ENCODE data around the gene BCL2L13.
"Not testable (repeated sequence)": the region's sequence is repeated elsewhere in the genome, so short reads cannot be mapped to it uniquely, and the experiment has no call there.

Gene BCL2L13

DNA sequence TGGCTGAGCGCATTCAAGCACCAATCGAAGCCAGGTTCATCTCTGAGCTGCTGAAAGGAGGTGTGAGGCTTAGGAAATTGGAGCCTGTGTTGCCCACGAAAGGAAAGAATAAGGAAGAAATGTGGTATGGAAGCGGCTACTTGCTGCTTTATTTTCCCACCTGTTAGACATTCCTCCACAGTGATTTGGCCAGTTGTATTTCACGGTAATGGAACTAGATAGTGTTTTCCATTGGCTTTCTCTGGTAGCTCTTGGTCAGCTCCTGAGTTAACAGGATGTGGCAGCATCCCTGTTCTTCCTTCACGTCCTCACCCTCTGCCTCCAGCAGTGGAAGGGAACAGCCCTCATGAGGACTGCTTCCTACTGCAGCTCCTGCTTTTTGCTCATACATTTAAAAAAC is 91.0 kb downstream of the BCL2L13 start:
- no peak for DNase-seq

- DNase-seq: no peak
Measured at GRCh38 chr22:17732251-17732854, 93.8 kb downstream of the BCL2L13 start.

DNA sequence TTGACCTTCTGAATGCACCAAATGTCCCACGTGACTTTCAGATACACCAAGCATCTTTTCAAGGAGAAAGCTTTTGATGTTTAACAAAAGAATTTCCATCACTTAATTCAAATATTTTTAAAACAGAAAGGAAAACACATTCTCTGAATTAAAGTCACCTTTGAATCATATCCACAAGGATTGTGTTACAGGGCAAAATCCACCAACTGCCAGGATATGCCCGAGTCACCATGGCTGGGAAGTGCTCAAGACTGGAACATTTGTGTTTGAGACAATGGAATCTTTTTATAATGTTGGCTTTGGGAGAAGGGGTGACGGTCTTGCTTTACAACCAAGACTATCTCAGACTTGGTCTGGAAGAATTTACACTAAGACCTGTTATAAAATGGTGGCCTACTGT is 94.9 kb downstream of the BCL2L13 start:
- no peak for DNase-seq

- DNase-seq: no peak
Measured at GRCh38 chr22:17734187-17734586, 95.6 kb downstream of the BCL2L13 start.

DNA sequence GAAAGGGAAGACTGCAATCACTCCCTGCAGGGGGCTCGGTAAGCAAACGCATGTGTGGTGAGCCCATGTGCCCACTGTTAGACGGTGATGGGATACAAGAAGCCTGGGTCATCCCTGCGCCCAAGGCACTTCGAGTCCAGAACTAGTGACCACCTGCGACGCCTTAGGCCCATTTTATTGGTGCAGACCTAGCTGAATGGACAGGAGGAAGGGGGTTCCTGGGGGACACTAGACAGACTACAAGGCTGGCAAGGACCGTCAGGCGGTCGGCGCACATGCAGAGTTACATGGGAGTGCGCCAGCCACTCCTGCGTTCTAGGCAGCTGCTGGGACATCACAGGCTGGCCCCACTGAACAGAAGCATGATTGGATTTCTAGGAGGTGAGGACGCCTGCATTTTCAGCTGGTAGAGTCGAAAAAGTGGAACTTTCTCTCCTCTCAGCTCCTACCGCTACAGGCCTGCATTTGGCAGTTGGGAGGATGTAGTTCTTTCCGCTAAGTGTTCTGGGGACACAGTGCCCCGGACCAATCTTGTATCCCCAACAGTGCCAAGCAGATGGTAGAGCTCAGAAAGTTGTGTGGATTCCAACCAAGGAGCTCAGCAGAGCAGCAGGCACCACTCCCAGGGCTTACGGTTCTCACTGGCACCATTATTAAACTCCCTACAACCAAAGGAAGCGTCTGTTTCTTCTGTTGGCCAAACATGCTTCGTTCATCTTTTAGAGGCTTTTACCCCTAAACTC is 100.0 kb downstream of the BCL2L13 start:
- DNase-seq: no peak

- DNase-seq: no peak
Measured at GRCh38 chr22:17739196-17739975, 100.8 kb downstream of the BCL2L13 start.

- no peak for DNase-seq
Measured at GRCh38 chr22:17741866-17742526, 103.4 kb downstream of the BCL2L13 start.

DNA sequence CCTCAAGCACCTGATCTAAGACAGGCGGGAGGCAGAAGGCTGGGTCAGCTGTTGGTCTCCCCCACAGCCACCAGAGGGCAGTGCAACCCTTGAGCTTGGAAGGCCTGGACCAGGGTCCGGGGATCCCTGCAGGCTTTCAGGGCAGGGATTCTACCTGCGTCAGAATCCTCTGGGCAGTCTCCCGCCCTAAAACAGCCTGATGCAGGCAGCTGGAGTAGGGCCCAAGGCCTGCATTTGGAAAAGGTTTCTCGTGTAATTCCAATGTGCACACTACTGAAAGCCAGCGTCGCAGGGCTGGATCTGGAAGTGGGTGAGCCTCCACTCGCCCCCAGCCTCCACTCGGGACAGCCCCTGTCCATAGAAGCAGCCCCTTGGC is 104.0 kb downstream of the BCL2L13 start:
- peak; percentile 46 for DNase-seq

- DNase-seq: no peak
Measured at GRCh38 chr22:17743661-17744411, 105.3 kb downstream of the BCL2L13 start.

- no peak for DNase-seq
Measured at GRCh38 chr22:17744430-17744829, 105.9 kb downstream of the BCL2L13 start.

- no peak for DNase-seq
Measured at GRCh38 chr22:17746916-17747315, 108.4 kb downstream of the BCL2L13 start.

DNA sequence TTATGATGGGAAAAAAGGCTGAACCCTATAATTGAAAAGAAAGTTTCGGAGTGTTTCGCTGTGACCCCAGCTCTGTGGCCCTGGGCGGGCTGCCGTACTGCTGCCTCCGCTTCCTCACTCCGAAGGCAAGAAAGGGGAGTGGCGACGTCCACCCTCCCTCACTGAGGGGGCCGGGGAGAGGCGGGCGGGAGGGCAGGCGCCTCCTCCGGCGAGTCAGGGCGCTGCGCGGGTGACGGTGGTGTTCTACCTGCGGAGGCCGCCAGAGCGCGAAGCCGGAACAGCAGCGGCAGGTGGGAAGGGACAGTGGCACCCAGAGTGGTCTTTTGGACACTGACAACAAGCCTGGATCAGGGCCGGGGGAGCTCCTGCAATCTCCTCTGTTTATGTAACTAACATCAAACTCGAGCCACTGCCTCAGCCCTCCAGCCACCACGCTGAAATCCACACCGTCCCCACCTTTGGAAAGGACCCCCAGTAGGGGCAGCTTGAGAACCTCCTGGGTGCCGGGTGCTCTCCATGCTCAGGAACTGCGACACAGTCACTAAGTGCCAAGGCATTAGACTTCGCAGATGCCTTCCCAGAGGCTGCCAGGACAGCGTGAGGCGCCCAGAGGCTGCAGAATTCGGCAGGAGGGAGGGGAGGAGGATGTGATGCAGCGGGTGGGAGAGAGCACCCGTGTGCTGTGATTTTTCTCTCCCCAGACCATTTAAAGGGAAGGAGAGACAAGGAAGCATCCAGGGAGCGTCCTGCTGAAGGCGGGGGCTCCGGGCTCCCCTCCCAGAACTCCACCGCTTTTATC is 110.2 kb downstream of the BCL2L13 start:
- no peak for DNase-seq

DNA sequence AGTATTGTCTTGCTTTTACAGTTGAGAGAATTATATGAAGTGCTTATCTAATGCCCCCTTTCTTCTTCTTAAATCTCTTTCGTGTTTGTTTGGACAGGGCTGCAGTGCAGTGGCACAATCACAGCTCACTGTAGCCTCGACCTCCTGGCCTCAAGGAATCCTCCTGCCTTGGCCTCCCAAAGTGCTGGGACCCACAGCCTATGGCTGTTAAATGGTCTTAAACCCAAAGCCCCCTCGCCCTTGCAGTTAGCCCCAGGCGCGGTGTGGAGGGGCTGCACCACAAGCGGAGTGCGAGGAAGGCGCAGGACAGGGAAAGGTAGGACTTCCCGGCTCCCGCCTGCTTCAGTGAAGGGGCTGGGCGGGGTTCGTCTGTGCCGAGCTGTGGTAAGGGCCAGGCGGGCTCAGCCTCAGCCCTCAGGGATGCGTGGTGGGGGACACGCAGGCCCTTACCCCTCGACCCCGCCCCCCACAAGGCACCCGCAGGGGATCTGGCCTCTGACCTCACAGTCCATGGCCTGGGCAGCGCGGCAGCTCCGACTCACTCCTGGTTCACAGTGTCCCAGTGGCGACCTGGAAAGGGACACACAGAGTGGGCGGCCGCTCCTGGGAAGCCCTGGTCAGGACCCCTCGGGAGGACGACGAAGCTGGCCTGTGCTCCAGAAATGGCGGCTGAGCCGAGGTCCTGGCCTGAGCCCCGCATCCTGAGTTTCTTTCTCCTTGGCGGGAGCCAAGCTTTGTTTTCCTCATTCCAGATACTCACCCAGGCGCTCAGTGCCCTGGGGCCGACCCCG is 111.2 kb downstream of the BCL2L13 start:
- no peak for DNase-seq

DNA sequence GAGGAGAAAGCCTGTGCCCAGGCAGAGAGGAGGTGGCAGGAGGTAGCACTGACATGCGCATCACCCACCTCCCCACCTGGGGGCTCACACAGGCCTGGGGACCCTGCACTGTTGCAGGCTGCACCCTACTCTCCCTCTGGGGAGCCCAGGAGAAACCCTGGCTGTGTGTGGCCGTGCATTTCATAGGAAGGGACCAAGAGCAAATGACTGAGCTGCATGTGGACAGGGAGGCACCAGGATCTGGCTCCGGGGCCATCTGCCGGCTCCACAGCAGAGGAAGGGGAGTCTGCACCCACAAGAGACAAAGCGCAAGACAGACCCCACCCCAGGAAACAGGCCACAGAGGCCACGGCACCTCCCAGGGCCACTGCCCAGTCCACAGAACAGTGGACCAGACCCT is 113.0 kb downstream of the BCL2L13 start:
- no peak for DNase-seq

DNA sequence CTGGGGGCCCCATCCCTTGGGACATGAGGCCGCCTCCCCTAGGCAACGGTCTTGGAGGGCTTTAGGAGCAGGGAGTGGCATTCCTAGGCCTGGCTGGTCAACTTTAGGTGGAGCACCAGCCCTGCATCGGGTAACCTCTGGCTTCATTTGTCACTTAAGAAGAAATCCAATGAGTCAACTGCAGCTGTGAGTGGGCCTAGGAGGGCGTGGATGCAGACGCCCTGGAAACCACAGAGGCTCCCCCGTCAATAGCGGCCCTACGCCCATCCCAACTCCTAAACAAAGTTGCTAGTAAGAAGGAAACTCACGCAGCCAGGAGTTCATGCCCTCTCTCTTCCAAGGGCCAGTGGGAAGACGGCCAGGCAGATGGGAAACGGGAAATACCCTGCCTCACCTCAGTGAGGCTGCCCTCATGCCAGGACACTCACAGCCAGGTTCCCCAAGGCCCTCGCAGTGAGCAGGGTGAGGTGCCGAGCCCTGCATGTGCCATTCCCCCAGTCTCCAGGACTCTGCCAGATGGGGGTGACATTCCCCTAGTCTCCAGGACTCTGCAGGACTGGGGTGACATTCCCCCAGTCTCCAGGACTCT is 114.9 kb downstream of the BCL2L13 start:
- no peak for DNase-seq

- DNase-seq: no peak
Measured at GRCh38 chr22:17754233-17754925, 115.8 kb downstream of the BCL2L13 start.

DNA sequence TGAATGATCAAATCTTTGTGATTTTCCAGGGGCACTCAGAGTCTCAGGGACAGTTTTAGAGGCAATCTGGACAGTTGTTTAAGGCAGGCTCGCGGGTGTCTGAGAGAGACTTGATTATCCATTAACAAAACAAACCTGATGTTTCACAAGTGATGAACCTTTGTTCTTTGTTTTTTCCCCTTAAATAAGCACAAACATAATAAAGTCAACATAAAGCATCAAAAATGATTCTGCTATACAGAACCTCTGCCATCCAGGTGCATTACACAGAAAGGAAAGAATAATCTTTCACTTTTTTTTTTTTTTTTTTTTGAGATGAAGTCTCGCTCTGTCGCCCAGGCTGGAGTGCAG is 122.6 kb downstream of the BCL2L13 start:
- DNase-seq: no peak

DNA sequence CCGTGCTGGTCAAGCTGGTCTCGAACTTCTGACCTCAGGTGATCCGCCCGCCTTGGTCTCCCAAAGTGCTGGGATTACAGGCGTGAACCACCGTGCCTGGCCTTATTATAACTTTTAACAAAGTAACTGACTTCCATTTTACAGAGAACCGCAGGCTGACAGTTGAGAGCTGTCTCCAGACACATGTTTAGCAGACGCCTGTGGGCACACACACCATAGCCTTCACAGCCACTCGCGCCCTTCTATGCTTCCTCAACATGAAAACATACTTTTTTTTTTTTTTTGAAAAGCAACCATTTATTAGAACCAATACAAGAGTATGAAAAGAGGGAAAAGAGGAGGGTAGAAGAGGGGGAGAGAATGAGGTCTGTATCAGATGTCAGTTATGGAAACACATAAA is 124.9 kb downstream of the BCL2L13 start:
- not testable (repeated sequence) for DNase-seq

DNA sequence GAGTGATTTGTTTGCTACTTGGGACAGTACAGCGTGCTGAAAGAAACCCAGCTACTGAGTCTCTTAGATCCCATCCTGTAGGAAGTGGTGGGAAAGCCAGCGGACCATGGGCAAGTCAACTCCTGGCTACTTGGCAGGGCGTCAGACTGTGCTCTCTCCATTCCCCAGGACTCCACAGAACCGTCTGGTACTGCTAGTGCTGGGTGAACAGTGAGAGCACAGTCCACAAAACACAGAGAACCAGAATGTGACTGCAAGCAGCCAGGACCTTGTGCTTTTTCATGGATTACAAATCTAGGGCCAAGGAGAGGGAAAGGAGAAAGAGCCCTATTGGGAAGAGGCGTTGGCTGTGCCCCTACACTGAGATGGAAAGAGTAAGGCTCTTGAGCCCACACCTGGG is 125.5 kb downstream of the BCL2L13 start:
- DNase-seq: no peak

- DNase-seq: not testable (repeated sequence)
Measured at GRCh38 chr22:17764852-17765251, 126.3 kb downstream of the BCL2L13 start.
